ENCODE measurements around the gene PRSS50.
"Not testable (repeated sequence)": the region's sequence is repeated elsewhere in the genome, so short reads cannot be mapped to it uniquely, and the experiment has no call there.

The PRSS50 gene

DNA sequence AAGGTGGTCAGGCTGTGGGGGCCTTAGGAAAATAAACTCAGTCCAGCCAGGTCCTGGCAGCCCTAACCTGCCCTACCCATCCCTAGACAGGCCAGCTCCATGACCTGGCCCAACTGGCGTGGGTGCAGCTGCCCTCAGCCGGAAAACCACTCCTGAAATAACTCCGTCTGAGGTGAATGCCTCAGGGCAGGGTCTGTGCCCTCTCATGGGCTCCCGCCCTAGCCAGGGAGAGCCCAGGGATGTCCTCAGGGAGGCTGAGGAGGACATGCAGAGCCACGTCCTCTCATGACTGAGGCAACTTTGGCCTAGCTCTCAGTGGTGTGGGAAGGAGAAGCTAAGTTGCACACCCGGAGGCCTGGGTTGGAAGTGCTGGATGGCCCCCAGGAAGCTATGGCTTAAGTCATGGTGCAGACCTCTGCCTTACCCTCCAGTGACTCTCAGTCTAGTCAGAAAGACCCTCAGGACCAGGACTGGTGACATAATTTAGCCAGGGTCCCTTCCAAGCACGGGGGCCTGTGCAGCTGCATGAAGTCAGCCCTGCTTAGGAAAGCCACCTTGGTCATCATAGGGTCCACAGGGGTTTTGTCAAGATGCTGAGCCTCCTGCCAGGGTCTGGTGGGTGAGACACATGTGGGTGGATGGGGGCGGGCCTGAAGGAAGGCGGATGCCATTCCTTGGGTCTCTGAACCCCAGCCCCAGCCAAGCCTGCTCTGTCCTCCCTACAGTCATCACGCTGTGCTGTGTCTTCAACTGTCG is 9.1 kb downstream of the PRSS50 start:
- no peak for DNase-seq (ENCODE audit: low read depth, low spot score)

- no peak for DNase-seq (ENCODE audit: low read depth, low spot score)
Observed at GRCh38 chr3:46707601-46708011, 10.1 kb downstream of the PRSS50 start.

GRCh38 chr3:46706771-46707582 is 10.7 kb downstream of the PRSS50 start:
- DNase-seq (ENCODE audit: low read depth, low spot score), result no peak

DNA sequence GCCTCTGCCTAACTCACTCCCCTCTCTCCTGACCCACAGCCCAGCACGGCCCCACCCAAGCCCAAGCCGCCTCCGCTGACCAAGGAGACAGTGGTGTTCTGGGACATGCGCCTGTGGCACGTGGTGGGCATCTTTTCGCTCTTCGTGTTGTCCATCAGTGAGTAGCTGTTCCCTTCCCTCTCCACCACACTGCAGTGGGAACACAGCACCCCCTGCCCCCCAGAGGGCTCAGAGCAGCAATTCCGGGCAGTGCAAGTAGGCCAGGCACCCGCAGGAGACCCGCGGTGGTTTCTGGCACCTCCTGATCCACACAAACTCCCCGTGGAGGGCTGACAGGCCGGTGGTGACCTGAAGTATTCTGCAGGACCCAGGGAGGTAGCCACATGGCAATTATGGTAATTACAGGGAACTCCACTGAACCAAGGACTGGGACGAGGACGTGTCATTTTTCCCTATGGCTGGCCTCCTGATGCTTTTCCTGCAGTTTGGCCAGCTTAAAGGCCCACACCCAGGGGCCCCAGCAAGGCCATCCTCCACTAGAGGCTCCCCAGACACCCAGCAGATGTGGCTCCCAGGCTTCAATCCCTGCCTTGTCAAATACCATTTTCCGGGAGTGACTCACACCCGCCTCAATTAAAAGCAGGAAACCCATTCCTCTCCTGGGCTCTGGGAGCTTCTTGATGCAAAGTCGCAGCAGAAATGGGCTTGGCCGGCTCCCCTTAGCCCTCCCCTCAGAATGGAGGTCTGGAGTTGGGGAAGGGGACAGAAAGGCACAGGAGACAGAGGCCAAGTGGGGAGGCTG is 11.7 kb downstream of the PRSS50 start:
- DNase-seq (ENCODE audit: low read depth, low spot score), result no peak

- no peak for DNase-seq (ENCODE audit: low read depth, low spot score)
Observed at GRCh38 chr3:46705022-46705530, 12.6 kb downstream of the PRSS50 start.

DNA sequence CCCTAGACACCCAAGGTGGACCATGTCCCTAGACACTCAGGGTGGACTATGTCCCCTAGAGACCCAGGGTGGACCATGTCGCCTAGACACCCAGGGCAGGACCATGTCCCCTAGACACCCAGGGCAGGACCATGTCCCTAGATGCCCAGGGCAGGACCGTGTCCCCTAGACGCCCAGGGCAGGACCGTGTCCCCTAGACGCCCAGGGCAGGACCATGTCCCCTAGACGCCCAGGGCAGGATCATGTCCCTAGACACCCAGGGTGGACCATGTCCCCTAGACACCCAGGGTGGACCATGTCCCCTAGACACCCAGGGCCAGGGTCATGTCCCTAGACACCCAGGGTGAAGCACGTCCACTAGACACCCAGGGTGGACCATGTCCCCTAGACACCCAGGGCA is 13.3 kb downstream of the PRSS50 start:
- DNase-seq (ENCODE audit: low read depth, low spot score), result not testable (repeated sequence)

- no peak for DNase-seq (ENCODE audit: low read depth, low spot score)
Observed at GRCh38 chr3:46703013-46703520, 14.6 kb downstream of the PRSS50 start.

- DNase-seq (ENCODE audit: low read depth, low spot score), result no peak
Observed at GRCh38 chr3:46702246-46703012, 15.2 kb downstream of the PRSS50 start.

DNA sequence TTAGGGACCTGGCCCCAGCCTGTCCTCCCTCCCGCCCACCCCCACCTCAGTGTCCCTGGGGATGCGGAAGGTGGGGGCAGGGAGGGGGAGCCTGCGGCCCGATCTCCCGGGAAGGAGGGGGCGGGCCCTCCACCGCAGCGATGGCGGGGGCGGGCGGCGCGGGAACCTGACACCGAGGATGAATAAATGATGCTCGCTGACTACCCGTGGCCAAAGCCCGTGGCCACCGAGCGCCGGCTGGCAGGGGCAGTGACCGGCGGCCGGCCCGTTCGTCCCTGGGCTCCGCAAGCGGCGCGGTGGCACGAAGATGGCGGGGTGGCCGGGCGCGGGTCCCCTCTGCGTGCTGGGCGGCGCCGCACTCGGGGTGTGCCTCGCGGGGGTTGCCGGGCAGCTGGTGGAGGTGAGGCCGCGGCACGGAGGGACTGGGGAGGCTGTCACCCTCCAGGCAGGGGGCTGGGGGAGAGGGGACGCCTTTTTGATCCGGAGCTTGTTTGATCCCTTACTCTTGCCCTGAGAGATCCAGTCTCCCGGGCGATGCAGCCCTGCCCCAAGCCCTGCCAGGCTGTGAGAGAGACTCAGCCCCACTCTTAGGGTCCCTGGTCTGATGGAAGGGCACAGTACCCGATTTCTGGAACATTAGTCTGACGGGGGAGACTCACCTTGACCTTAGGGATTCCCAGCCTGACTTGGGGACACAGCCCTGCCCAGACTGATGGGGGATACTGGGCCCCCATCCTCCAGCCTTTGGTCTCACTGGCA is 16.3 kb downstream of the PRSS50 start, which contains the start of gene TMIE:
TSS of gene TMIE (plus strand) at position 212 of the 759 bp plus-strand sequence. CDS start at position 308, 96 bp downstream.
- DNase-seq (ENCODE audit: low read depth, low spot score), result no peak

DNA sequence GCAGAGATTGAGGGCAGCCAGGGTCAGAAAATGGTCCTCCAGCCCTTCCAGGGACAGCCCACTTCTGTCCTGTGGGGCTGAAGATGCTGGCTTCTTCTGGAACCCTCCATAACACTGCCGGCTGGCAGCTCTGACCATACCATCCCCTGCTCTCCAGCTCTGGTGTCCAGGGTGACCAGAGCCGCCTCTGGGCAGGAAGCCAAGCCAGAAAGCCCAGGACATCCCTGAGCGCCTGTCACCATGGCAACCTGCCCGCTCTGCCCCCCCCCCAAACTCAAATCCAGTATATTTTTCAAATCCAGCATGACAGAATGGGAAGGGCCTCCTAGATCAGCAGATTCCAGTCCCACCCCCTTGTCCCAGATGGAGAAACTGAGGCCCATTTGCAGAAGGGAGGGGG is 16.9 kb downstream of the PRSS50 start:
- no peak for DNase-seq (ENCODE audit: low read depth, low spot score)

DNA sequence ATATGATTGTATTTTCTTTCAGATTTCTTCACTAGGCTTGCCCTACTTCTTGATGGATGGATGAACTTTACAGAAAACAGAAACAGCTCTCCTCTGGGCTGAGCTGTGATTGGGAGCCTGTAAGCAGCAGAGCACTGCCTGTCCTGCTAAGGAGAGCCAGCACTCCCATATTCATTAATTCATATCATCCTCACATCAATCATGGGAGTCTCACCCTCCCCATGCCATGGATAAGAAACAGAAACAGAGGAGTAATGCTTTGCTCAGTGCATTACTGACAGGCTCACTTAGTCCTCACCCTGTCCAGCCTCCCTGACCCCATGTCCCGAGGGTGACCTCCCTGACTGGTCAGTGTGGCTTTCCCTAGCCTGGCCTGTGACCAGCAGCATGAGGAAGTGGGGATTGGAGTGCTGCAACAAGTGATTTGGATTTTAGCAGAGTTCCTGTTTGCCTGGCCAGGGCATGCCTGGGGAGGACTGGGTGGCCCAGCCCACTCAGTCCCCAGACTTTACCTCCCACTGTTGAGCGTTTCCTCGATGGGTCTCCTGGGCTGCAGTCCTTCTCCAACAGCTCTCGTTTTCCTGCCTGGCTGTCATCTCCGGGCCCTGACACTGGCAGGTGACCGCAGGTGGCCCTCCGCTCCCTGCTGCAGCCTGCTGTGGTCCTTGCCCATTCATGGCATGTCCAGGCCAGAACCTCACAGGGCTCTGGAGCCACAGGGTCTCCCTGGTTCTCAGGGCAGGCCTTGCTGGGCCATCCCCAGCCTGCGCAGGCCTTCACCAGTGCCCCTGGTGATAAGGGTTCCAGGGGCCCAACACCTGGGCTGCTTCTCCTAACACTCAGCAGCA is 17.8 kb downstream of the PRSS50 start:
- no peak for DNase-seq (ENCODE audit: low read depth, low spot score)

- DNase-seq (ENCODE audit: low read depth, low spot score), result no peak
Observed at GRCh38 chr3:46695962-46696894, 21.4 kb downstream of the PRSS50 start.

DNA sequence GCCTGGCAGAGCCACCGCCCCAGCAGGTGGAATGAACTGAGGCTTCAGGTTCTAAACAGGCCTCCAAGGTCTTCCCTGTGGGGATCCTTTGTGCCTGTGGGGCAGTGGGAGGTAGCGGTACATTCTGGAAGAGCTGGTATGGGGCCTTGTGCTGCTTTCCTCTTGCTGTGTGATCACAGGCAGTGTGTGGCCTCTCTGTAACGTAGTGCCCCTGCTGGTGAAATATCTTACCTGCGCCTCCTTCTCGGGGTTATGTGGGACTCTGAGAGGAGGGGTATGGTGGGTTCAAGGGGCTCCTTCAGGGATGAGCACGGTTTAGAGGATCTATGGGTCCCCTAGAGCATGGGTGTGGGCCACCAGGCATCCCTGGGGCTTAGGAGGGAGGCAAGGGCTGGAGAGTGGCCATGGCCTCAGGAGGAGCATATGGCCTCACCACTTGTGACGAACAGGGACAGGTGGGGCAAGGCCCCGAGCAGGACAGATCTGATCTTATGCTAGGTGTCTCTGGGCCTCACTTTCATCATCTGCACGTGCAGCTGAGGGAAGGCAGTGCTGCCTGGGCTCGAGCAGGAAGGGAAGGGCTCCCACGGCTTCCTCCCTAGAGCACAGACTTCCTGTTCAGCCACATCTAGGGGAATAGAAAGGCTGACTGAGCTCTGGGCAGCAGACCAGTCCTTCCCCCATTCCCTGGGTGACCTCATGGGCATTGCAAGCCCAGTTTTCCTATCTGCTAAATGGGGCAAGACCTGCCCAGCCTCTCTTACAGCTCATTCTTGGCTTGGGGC is 22.3 kb downstream of the PRSS50 start:
- peak; percentile 70 for DNase-seq (ENCODE audit: low read depth, low spot score)

GRCh38 chr3:46694520-46694919 is 23.1 kb downstream of the PRSS50 start:
- DNase-seq (ENCODE audit: low read depth, low spot score), result no peak

DNA sequence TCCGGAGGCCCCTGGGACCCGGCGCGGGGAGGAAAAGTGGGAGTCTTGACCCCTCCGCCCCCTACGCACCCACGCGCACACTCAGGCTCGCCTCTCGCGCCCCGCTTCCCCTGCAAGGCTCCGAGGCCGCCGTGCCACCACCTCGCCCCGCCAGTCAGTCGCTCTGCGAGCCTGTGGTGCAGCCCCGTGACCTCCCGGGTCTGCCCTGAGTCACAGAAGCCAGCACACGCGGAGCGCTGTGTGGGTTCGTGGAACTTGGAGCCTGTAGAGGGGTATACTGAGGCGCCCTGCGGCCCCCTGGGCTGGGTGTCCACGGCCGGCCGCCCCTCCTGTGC is 23.8 kb downstream of the PRSS50 start:
- DNase-seq (ENCODE audit: low read depth, low spot score), result no peak

GRCh38 chr3:46693038-46693891 is 24.4 kb downstream of the PRSS50 start, which contains the start of gene ALS2CL:
Gene ALS2CL, minus strand, starts transcription at chr3:46693679. Its CDS starts 4,239 bp downstream, at chr3:46689440.
- DNase-seq (ENCODE audit: low read depth, low spot score), result no peak

Measured in iPS DF 19.7 (cell line).